HG02840 (cell line): ENCODE data around the gene CYP2D6.

Source experiments
- ATAC-seq: cut with Tn5 transposase; IDR thresholded peaks from one replicate; pipeline ENCODE4 v1.9.1; 2021; ENCODE audit warnings: mild to moderate bottlenecking, moderate library complexity, moderate number of reproducible peaks; ENCODE audit not compliant: unreplicated experiment, low FRiP score

Gene CYP2D6

DNA sequence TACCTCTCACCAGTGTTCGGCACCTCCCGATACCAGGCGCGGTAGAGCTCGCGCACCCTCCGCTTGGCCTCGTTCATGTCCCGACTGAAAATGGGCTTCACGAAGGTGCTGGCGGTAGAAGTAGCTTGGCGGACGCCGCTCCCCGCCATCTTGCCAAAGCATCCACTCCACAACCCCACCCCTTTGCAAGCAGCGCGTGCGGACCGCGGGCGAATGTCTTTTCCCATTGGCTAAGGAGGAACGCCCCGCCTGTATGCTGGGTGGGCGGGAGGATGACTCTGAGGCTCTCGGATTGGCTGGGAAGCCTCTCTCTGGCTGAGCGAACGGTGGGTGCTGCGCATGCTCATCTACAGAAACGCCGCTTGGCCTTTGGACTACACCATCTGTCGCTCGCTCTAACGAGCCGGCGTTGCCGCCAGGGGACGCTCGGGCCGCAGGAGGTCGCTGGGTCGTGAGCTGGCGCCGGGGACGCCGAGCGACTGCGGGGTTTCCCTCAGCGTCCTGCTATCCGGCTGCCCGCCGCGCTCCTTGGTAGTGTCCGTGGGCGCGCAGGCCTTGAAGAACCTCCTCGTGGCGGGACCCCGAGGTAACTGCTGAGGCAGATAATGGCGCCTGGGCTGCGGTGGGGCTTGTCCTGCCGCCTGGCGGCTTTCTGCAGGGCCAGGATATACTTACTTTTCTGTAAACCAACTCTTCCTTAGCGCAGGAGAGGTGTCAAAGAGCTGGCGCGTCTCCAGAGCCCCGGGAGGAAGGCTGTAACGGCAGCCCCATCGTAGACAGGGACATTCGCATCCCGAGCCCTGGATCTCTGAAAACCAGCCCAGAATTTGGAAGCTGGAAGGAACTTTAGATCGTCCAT lies 39.8 kb downstream of the CYP2D6 start, which contains the start of gene NDUFA6:
Gene NDUFA6 (minus strand): TSS at position 177 of the 859 bp plus-strand sequence. CDS start 28 bp downstream, at position 149.
- peak; percentile 94 for ATAC-seq

DNA sequence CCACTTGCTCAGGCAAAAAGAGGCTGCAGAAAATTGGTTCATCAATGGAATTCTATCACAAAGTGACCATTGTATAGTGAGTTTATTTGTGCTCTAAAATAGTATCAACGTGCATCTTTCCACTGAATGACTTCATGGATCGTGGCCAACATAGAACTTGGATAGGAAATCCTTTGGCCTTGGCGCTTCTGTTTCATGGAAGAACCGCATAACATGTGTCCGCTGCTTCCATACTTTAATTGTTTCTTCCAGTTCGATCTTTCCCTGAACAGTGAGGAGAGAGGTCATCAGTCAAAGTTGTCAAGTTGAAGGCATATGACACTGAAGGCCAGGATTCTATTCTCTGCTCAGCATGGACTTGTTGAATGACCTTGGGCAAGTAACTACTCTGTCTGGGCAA lies 44.6 kb downstream of the CYP2D6 start:
- no peak for ATAC-seq

- no peak for ATAC-seq
These were observed 45.7 kb downstream of the CYP2D6 start for GRCh38 chr22:42084874-42085273.

DNA sequence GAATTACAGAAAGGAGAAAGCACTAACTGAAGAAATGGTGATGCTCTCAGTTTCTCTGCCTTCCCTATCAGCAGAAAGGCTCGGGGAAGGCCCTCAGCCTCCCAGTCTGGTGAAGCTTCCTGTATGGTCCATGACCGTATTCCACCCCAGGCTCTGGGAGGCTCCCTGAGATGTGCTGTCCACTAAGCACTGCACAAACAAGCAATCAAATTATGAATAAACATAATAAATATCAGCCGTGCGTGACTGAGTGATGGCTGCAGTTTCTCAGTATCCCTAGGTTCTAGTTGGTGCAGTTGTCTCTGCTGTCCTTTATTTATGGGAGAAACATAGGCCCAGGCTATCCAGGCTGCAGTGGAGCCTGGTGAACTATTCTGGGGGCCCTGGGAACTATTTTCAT lies 47.5 kb downstream of the CYP2D6 start:
- no peak for ATAC-seq

GRCh38 chr22:42080287-42080686 lies 50.3 kb downstream of the CYP2D6 start:
- no peak for ATAC-seq

- peak; percentile 86 for ATAC-seq
These were observed 51.0 kb downstream of the CYP2D6 start, which contains the start of gene SMDT1 for GRCh38 chr22:42079319-42080251. Gene SMDT1 (plus strand): TSS chr22:42079700. CDS start chr22:42079769, 69 bp downstream.

- peak; percentile 18 for ATAC-seq
These were observed 51.9 kb downstream of the CYP2D6 start for GRCh38 chr22:42078469-42079318.

DNA sequence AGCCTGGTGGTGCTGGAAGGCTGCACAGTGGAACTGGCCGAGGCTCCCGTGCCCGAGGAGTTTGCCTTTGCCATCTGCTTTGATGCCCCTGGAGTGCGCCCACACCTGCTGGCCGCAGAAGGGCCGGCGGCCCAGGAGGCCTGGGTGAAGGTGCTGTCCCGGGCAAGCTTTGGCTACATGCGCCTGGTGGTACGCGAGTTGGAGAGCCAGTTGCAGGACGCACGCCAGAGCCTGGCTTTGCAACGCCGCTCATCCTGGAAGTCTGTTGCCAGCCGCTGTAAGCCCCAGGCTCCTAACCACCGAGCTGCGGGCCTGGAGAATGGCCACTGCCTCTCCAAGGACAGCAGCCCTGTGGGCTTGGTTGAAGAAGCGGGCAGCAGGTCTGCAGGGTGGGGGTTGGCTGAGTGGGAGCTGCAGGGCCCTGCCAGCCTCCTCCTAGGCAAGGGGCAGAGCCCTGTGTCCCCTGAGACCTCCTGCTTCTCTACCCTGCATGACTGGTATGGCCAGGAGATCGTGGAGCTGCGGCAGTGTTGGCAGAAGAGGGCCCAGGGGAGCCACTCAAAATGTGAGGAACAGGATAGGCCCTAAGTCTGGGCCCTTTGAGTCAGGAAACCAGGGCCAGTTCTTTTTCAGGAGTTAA lies 53.0 kb downstream of the CYP2D6 start:
- ATAC-seq = no peak

- no peak for ATAC-seq
These were observed 53.7 kb downstream of the CYP2D6 start for GRCh38 chr22:42076764-42077485.
